Chondrocyte (in vitro differentiated cells): Measurements from ENCODE around the gene ATAD3C. TPM values are rescaled to one million over a fixed set of nuclear protein-coding genes. Genes with fewer than 3 reads are reported as not detected.
"Not testable (repeated sequence)": the region's sequence is repeated elsewhere in the genome, so short reads cannot be mapped to it uniquely, and the experiment has no call there.

ENCODE experiments used
- DNase-seq: peaks from one replicate; pipeline ENCODE4 v3.0.0; 2021; ENCODE audit warnings: mixed read lengths, low spot score
- H3K27ac Mint-ChIP-seq: one replicate; pipeline ENCODE4 v1.8.0; 2021; ENCODE audit warnings: mild to moderate bottlenecking, moderate library complexity, mixed read lengths; ENCODE audit not compliant: unreplicated experiment
- H3K27me3 Mint-ChIP-seq: 2 replicates; pipeline ENCODE4 v1.8.0; 2021; ENCODE audit warnings: low read depth, mixed read lengths
- H3K36me3 Mint-ChIP-seq: 2 replicates; pipeline ENCODE4 v1.8.0; 2021; ENCODE audit warnings: low read depth, mixed read lengths
- H3K4me1 Mint-ChIP-seq: 2 replicates; pipeline ENCODE4 v1.8.0; 2021; ENCODE audit warnings: low read depth, mild to moderate bottlenecking, mixed read lengths
- H3K4me3 Mint-ChIP-seq: one replicate; pipeline ENCODE4 v1.8.0; 2021; ENCODE audit warnings: mild to moderate bottlenecking, moderate library complexity, mixed read lengths; ENCODE audit not compliant: unreplicated experiment
- H3K9me3 Mint-ChIP-seq: 2 replicates; pipeline ENCODE4 v1.8.0; 2021; ENCODE audit warnings: low read depth, mixed read lengths
- CTCF ChIP-seq: fragments of 200-600 bp; sonication (generic); IDR thresholded peaks from 2 replicates; pipeline ENCODE4 v1.5.0; 2021; ENCODE audit warnings: antibody characterized with exemption, mild to moderate bottlenecking, moderate library complexity
- total RNA-seq: library from RNA; stranded (reverse); gene quantifications from 3 replicates; pipeline ENCODE4 v1.2.1, GENCODE V29; 2021

Gene ATAD3C
- total RNA-seq, 1 donor from 2014 or later = 1.3 TPM

DNA sequence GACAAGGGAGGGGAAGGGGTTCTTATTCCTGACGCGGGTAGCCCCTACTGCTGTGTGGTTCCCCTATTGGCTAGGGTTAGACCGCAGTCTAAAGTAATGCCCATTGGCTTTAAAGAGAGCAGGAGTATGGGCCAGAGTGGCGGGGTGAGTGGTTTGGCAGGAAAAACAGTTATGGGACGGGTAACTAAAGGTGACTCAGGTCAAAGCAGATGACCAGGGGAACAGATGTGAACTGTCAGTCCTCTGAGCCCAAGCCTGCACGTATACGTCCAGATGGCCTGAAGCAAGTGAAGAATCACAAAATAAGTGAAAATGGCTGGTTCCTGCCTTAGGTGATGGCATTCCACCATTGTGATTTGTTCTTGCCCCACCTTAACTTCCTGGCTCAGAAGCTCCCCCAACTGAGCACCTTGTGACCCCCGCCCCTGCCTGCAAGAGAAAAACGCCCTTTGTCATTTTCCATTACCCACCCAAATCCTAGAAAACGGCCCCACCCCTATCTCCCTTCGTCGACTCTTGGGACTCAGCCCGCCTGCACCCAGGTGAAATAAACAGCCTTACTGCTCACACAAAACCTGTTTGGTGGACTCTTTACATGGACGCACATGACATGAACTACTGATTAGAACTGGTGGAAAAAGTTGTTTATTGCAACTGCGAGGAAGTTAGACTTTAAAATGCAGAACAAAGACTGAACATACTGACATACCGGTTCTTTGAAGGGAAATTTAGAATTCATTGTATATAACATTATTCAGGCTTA lies 21.3 kb downstream of the ATAD3C start:
- peak overlapping the region; percentile 76 for H3K4me3 Mint-ChIP-seq
- DNase-seq = no peak
- H3K27ac Mint-ChIP-seq = peak overlapping the region; percentile 87
- H3K36me3 Mint-ChIP-seq = peaks cover 1% of the 10 kb centered on the region
- H3K27me3 Mint-ChIP-seq = no peaks in the 10 kb centered on the region
- H3K4me1 Mint-ChIP-seq = peaks cover 28% of the 10 kb centered on the region
- no peak for TF ChIP-seq CTCF
- peaks cover 4% of the 10 kb centered on the region for H3K9me3 Mint-ChIP-seq

DNA sequence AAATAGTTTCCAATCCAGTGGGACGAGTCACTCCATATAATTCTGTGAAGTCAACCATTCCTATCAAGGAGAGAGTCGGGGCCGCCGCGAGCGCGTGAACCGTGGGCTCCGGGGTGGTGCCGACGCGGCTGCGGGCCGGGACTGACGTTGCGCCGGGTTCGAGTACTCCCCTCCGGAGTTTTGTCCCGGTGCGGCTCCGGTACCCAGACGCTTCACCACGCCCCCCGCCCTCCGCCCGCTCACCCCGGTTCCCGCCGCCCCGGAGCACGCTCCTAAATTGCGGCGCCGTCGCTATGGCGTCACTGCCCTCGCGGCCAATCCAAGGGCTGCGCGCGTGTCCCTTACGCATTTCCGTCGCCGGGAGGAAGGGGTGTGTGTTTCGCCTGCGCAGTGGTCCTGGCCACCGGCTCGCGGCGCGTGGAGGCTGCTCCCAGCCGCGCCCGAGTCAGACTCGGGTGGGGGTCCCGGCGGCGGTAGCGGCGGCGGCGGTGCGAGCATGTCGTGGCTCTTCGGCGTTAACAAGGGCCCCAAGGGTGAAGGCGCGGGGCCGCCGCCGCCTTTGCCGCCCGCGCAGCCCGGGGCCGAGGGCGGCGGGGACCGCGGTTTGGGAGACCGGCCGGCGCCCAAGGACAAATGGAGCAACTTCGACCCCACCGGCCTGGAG lies 22.0 kb downstream of the ATAD3C start, which contains the start of gene ATAD3B:
Gene ATAD3B (plus strand): TSS at position 377 of the 664 bp plus-strand sequence. CDS start 120 bp downstream, at position 497.
- H3K4me1 Mint-ChIP-seq = peaks cover 28% of the 10 kb centered on the region
- H3K9me3 Mint-ChIP-seq = peaks cover 3% of the 10 kb centered on the region
- peak within 1 kb of the TSS; percentile 79 for H3K4me3 Mint-ChIP-seq
- TF ChIP-seq CTCF = no peak
- DNase-seq = no peak
- peak within 1 kb of the TSS; percentile 87 for H3K27ac Mint-ChIP-seq
- no peaks in the 10 kb centered on the region for H3K27me3 Mint-ChIP-seq
- H3K36me3 Mint-ChIP-seq = peaks cover 1% of the 10 kb centered on the region

DNA sequence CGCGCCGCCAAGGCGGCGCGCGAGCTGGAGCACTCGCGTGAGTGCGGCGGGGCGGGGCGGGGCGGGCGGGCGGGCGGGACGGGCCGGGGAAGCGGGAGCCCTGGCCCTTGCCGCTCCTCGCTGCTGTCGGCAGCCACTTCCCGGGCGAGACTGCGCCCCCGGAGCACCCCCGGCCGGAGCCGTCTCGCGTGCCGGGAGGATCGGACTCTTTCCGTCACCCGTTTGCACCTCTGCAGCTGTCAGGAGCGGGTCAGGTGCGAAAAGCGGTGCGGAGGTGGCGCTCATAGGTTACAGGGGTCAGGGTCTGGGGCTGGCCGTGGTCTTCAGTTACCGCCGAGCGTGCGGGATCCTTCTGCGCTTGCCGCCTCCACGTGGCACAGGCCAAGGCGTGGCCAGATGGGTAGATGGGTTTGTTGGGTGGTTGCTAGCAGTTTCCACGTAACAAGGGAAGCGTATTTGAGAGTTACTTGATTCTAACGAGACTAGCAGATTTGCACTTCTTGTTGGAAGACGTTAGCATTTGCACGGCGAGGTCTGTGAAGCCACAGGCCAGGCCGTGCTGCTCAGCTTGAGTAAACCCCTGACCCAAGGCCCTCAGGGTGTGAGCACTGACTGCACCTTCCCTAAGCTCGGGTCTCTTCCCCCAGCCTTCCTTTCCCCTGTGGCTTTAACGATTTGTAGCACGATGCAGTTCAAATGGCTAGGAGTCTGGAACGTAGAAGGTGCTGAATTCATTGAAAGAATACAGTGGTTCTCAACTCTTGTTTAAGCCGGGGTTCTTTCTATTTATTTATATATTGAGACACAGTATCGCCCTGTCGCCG lies 22.8 kb downstream of the ATAD3C start:
- not testable (repeated sequence) for H3K27me3 Mint-ChIP-seq, H3K36me3 Mint-ChIP-seq, DNase-seq, H3K9me3 Mint-ChIP-seq
- H3K4me1 Mint-ChIP-seq = peaks cover 28% of the 10 kb centered on the region
- peak overlapping the region; percentile 82 for H3K27ac Mint-ChIP-seq
- peak overlapping the region; percentile 79 for H3K4me3 Mint-ChIP-seq

- DNase-seq, H3K27me3 Mint-ChIP-seq, H3K36me3 Mint-ChIP-seq, H3K9me3 Mint-ChIP-seq, H3K4me3 Mint-ChIP-seq, H3K27ac Mint-ChIP-seq: not testable (repeated sequence)
- peaks cover 17% of the 10 kb centered on the region for H3K4me1 Mint-ChIP-seq
These were observed 26.5 kb downstream of the ATAD3C start for GRCh38 chr1:1476011-1476410.

- no peak overlapping the region for H3K27ac Mint-ChIP-seq
- peaks cover 7% of the 10 kb centered on the region for H3K36me3 Mint-ChIP-seq
- DNase-seq = no peak
- H3K4me3 Mint-ChIP-seq = no peak overlapping the region
- peaks cover 14% of the 10 kb centered on the region for H3K4me1 Mint-ChIP-seq
- H3K9me3 Mint-ChIP-seq = no peaks in the 10 kb centered on the region
- no peak for TF ChIP-seq CTCF
- no peaks in the 10 kb centered on the region for H3K27me3 Mint-ChIP-seq
These were observed 27.7 kb downstream of the ATAD3C start for GRCh38 chr1:1477206-1477605.
